NCI-H524 (cell line): ENCODE measurements around the gene PAQR7.
"Not testable (repeated sequence)": the region's sequence is repeated elsewhere in the genome, so short reads cannot be mapped to it uniquely, and the experiment has no call there.

ENCODE experiments used
- DNase-seq, 2 experiments: peaks; one replicate each; lab custom pipeline; 2025; lab: John Stamatoyannopoulos, UW

Gene PAQR7

GRCh38 chr1:25845664-25846063 is 29.8 kb downstream of the PAQR7 start:
- DNase-seq = no peak

GRCh38 chr1:25844536-25845337 is 30.8 kb downstream of the PAQR7 start:
- no peak for DNase-seq

GRCh38 chr1:25843483-25843882 is 32.0 kb downstream of the PAQR7 start:
- DNase-seq = no peak

GRCh38 chr1:25839808-25840207 is 35.7 kb downstream of the PAQR7 start:
- not testable (repeated sequence) for DNase-seq

- peak in 1 of 2 experiments; percentile 32 for DNase-seq
These were observed 38.1 kb downstream of the PAQR7 start for GRCh38 chr1:25837262-25837875.

GRCh38 chr1:25836695-25837094 is 38.8 kb downstream of the PAQR7 start:
- no peak for DNase-seq

- no peak for DNase-seq
These were observed 40.6 kb downstream of the PAQR7 start for GRCh38 chr1:25834894-25835293.

GRCh38 chr1:25833158-25833557 is 42.4 kb downstream of the PAQR7 start:
- DNase-seq = no peak

GRCh38 chr1:25832336-25833037 is 43.0 kb downstream of the PAQR7 start:
- no peak for DNase-seq

GRCh38 chr1:25831569-25832196 is 43.8 kb downstream of the PAQR7 start:
- no peak for DNase-seq

GRCh38 chr1:25829046-25829445 is 46.5 kb downstream of the PAQR7 start:
- no peak for DNase-seq

- DNase-seq = no peak
These were observed 47.0 kb downstream of the PAQR7 start for GRCh38 chr1:25828491-25828890.

GRCh38 chr1:25826571-25826970 is 48.9 kb downstream of the PAQR7 start:
- DNase-seq = no peak

- DNase-seq = no peak
These were observed 49.9 kb downstream of the PAQR7 start for GRCh38 chr1:25825605-25826004.

GRCh38 chr1:25821630-25822091 is 53.8 kb downstream of the PAQR7 start:
- no peak for DNase-seq

GRCh38 chr1:25821112-25821476 is 54.4 kb downstream of the PAQR7 start:
- DNase-seq = no peak

GRCh38 chr1:25820247-25821111 is 55.0 kb downstream of the PAQR7 start:
- DNase-seq = peak in 1 of 2 experiments; percentile 38

GRCh38 chr1:25819491-25820246 is 55.8 kb downstream of the PAQR7 start, which contains the start of gene MTFR1L:
TSS of gene MTFR1L (plus strand) at chr1:25819954. CDS start at chr1:25823105, 3,151 bp downstream.
- DNase-seq = peak; percentile 25 to 60

GRCh38 chr1:25818569-25818968 is 56.9 kb downstream of the PAQR7 start:
- no peak for DNase-seq

- DNase-seq = peak in 1 of 2 experiments; percentile 9
These were observed 57.5 kb downstream of the PAQR7 start for GRCh38 chr1:25817840-25818501.
